Measurements from ENCODE around the gene LDLRAP1. TPM values are rescaled to one million over a fixed set of nuclear protein-coding genes. Genes with fewer than 3 reads are reported as not detected.

Gene LDLRAP1
- total RNA-seq, 4 donors from 2014 or later: 12.6 to 21.2 (median 16.3) TPM

DNA sequence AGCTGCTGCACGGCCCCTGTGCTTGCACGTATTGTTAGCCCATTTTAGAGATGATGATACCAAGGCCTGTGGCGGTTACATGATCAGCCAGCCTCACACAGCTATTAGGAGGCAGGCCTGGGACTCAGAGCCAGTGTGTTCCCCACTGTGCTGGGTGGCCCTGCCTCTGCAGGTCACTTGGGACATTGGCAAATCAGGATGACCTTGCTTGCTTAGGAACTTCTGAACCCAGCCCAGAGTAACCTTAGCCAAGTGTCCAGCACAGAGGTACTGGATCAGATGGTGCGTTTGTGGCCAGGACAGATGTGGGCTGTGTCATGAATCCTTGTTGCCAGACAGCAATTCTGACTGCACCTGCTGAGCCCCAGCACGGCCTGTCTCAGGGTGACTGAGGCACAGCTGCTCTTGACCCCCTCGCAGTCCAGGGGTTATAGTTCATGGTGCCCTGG is 28.1 kb downstream of the LDLRAP1 start:
- Histone ChIP-seq H3K4me3 (no peak overlapping the region), H3K4me1 (peaks cover 32 to 42% (median 38%) of the 10 kb centered on the region in 4 donors), H3K36me3 (no peaks in the 10 kb centered on the region), H3K27ac (replicated peaks in 1 of 4) (no peak overlapping the region), H3K27me3 (no peaks in the 10 kb centered on the region), H3K9me3 (no peaks in the 10 kb centered on the region)
- no peak for TF ChIP-seq EP300 (IDR thresholded peaks at IDR 0.05)
- TF ChIP-seq, protein P1, sequence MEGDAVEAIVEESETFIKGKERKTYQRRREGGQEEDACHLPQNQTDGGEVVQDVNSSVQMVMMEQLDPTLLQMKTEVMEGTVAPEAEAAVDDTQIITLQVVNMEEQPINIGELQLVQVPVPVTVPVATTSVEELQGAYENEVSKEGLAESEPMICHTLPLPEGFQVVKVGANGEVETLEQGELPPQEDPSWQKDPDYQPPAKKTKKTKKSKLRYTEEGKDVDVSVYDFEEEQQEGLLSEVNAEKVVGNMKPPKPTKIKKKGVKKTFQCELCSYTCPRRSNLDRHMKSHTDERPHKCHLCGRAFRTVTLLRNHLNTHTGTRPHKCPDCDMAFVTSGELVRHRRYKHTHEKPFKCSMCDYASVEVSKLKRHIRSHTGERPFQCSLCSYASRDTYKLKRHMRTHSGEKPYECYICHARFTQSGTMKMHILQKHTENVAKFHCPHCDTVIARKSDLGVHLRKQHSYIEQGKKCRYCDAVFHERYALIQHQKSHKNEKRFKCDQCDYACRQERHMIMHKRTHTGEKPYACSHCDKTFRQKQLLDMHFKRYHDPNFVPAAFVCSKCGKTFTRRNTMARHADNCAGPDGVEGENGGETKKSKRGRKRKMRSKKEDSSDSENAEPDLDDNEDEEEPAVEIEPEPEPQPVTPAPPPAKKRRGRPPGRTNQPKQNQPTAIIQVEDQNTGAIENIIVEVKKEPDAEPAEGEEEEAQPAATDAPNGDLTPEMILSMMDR (IDR thresholded peaks at IDR 0.05): no peak
- TF ChIP-seq POLR2AphosphoS5 (IDR thresholded peaks at IDR 0.05): no peak
- TF ChIP-seq POLR2A (IDR thresholded peaks at IDR 0.05; ENCODE audit: low read depth): no peak
- intact Hi-C loops (cut with DNase I): no loop called here
- WGBS: 70% methylated on average over 2 of the region's 6 CpGs
- DNase-seq (ENCODE audit: extremely low spot score): no peak

DNA sequence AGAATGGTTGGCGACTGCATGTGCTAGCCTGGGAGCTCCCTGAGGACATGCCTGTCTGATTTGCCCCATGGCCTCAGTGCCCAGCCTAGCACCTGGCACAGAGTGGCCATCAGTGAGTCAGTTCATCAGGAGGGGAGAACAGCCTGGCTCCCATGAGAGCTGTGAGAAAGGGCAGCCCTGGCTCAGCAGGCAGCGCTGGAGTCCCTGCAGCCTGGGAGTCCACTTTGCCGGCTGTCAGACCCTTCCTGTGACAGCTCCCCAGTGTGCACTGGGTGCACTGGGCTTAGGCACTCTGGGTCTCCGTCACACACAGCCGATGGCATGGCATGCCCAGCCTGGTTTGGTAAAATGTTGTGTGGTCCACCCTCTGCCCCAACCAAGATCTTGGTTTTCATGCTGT is 28.7 kb downstream of the LDLRAP1 start:
- H3K4me1 ChIP-seq: peaks cover 27 to 36% (median 33%) of the 10 kb centered on the region in 4 donors
- H3K36me3 ChIP-seq: no peaks in the 10 kb centered on the region
- DNase-seq (ENCODE audit: extremely low spot score): no peak
- no peak overlapping the region for H3K27ac ChIP-seq (replicated peaks in 1 of 4)
- WGBS: no CpG with 5 or more reads among the region's 5 CpGs
- intact Hi-C loops (cut with DNase I): no loop called here
- no peak overlapping the region for H3K4me3 ChIP-seq
- no peaks in the 10 kb centered on the region for H3K27me3 ChIP-seq
- H3K9me3 ChIP-seq: no peaks in the 10 kb centered on the region
- no peak for TF ChIP-seq POLR2AphosphoS5 (IDR thresholded peaks at IDR 0.05)
- TF ChIP-seq, protein P1 (IDR thresholded peaks at IDR 0.05): no peak
- TF ChIP-seq POLR2A (IDR thresholded peaks at IDR 0.05; ENCODE audit: low read depth): no peak
- no peak for TF ChIP-seq EP300 (IDR thresholded peaks at IDR 0.05)

DNA sequence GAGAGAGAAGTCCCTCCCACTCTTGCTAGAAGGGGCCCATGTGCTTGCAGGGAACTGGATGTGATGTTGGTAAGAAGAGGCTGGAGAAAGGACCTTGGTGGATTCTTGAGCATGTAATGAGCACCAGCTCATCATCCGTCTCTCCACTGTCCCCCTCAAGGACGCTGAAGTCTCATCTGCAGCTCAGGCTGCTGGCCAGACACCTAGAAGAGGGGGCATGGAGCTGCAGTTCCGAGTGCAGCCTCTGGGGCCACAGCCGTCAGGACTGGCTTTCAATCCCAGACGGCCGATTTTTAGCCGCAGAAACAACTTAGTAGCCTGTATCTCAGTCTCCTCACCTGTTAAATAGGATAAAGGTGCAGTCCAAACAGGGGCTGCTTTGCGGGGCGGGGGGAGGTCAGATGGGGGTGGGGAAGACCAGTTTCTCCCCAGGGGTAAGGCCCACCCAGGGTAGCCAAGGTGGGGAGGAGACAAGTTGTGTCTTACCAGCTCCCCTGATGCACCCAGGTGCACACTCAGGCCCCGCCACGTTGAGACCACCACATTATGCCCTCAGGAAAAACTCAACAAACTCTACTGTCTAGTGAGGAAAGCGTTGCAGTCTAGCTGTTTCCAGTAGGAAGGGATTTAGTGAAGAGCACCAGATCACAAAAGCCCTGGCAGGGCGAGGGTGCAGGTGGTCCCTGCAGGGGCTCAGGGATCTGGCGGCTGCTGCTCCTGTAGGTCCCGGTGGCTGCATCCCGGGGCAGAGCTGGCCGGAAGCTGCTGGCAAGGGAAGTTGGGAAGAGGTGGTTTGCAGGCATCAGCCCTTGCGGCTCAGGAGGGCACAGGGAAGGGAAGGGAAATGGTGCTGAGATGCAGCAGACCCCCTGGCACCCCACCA is 29.5 kb downstream of the LDLRAP1 start:
- intact Hi-C loops (cut with DNase I): no loop called here
- Histone ChIP-seq H3K36me3 (no peaks in the 10 kb centered on the region), H3K27ac (replicated peaks in 1 of 4) (no peak overlapping the region), H3K9me3 (no peaks in the 10 kb centered on the region), H3K4me1 (peaks cover 19 to 28% (median 24%) of the 10 kb centered on the region in 4 donors), H3K4me3 (no peak overlapping the region), H3K27me3 (no peaks in the 10 kb centered on the region)
- no peak for TF ChIP-seq EP300 (IDR thresholded peaks at IDR 0.05)
- TF ChIP-seq, protein P1 (IDR thresholded peaks at IDR 0.05): peak; percentile 48 to 81 (median 54)
- no peak for TF ChIP-seq POLR2A (IDR thresholded peaks at IDR 0.05; ENCODE audit: low read depth)
- TF ChIP-seq POLR2AphosphoS5 (IDR thresholded peaks at IDR 0.05): no peak
- WGBS: 53% methylated on average over 13 of the region's 18 CpGs
- no peak for DNase-seq (ENCODE audit: extremely low spot score)

DNA sequence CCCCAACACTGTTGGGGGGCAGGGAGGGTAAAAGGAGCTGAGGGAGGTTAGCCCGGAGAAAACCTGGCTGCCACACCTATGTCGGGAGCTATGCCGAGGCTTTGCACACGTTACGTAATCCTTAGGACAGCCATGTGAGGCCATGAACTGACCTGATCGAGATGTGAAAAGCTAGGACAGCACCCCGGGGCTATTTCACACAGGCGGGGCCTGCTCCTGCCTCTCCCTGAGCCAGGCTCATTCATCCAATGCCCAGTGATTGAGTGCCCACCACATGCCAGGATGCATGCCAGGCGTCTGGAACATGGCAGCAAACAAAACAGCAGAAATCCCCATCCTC is 30.2 kb downstream of the LDLRAP1 start:
- 83% methylated on average over 9 of the region's 9 CpGs for WGBS
- Histone ChIP-seq H3K27ac (replicated peaks in 1 of 4) (no peak overlapping the region), H3K27me3 (no peaks in the 10 kb centered on the region), H3K4me3 (no peak overlapping the region), H3K36me3 (no peaks in the 10 kb centered on the region), H3K9me3 (no peaks in the 10 kb centered on the region), H3K4me1 (peaks cover 13 to 22% (median 18%) of the 10 kb centered on the region in 4 donors)
- intact Hi-C loops (cut with DNase I): no loop called here
- no peak for DNase-seq (ENCODE audit: extremely low spot score)
- no peak for TF ChIP-seq EP300 (IDR thresholded peaks at IDR 0.05)
- TF ChIP-seq, protein P1 (IDR thresholded peaks at IDR 0.05): no peak
- no peak for TF ChIP-seq POLR2AphosphoS5 (IDR thresholded peaks at IDR 0.05)
- TF ChIP-seq POLR2A (IDR thresholded peaks at IDR 0.05; ENCODE audit: low read depth): no peak
